ENCODE data around the gene PACSIN2.
A peak's percentile ranks its signal among the peaks of the same experiment; 100 is the strongest.

The PACSIN2 gene

DNA sequence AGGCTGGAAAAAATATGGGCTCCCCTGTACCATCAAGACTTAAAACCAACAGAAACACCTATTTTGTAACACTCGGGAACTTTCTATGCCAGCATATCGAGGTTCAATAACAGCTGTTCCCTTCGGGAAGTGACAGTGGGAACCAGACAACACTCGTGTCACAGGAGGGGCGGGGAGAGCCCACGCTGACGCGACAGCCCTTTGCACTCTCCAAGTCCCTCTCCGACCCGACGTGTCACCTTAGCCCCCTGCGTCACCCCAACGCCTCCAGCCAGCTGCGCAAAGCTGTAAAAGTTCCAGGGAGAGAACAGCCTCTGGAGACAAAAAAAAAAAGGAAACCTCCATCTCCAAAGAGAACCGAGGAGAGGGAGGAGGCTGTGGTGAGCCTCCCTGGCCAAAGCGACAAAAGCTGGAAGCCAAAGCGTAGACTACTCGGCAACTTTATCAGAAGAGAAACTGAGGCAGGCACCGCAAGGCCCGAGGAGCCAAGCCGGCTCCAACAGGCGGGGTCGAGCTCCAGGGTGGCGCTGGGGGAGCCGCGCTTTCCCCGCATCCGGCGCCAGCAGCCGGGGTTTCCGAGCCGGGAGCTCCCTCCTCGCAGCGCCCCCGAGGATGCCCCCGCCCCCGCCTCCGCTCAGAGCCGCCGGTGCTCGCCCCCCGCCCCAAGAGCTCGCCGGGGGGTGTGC, 158.6 kb downstream of the PACSIN2 start:
- peak; percentile 28 for DNase-seq

DNA sequence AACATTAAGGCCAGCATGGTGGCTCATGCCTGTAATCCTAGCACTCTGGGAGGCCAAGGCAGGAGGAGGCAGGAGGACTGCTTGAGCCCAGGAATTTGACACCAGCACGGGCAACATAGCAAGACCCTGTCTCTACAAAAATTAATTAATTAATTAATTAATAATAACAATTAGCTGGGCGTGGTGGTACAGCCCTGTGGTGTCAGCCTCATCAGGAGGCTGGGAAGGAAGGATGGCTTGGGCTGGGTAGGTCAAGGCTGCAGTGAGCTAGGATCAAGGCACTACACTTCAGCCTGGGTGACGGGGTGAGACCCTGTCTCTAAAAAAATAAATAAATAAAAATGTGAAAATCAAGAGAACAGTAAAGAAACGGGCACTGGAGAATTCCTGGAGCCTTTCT, 159.2 kb downstream of the PACSIN2 start:
- no peak for DNase-seq

DNA sequence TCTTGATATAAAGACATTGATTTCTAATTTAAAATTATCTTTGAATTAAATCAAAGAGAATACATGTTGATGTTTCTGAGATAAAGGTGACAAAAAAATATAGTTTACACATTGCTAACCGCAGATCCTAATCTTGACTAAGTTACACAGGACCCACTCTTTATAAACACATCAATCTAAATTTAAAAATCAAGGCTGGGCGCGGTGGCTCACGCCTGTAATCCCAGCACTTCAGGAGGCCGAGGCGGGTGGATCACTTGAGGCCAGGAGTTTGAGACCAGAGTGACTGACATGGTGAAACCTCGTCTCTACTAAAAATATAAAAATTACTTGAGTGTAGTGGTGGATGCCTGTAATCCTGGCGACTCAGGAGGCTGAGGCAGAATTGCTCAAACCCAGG, 159.7 kb downstream of the PACSIN2 start:
- DNase-seq: no peak

DNA sequence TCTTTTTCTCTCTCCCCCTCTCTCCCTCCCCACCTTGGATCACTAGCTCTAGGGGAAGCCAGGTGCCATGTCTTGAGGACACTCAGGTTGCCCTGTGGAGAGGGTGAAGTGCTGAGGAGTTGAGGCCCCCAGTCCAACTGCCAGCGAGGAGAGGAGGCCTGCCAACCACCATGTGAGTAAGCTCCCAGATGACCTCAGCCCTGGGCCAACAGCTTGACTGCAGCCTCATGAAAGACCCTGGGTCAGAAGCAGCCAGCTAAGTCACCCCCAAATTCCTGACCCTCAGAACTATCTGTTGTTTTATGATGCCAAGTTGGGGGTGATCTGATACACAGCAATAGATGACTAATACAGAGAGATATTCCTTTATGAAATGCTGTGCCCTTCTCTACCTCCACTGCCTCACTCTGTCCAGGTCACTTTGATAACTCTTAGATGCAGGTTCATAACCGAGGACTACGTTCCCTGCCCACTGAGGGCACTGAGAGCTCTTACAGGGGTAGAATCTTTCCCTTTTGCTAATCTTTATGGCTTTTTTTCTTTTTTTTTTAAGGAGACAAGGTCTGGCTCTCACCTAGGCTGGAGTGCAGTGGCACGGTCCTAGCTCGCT, 165.9 kb downstream of the PACSIN2 start:
- no peak for DNase-seq

DNA sequence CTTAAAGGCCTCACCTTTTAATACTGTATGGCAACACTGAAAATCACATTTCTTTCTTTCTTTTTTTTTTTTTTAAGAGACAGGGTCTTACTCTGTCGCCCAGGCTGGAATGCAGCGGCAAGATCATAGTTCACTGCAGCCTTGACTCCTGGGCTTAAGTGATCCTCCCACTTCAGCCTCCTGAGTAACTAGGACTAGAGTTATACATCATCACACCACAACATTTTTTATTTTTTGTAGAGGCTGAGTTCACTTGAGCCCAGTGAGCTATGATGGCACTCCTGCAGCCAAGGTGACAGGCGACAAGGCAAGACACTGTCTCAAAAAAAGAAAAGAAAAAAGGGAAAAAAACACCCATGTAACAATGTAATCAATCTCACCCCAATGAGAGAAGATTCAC, 167.8 kb downstream of the PACSIN2 start:
- DNase-seq: no peak

DNA sequence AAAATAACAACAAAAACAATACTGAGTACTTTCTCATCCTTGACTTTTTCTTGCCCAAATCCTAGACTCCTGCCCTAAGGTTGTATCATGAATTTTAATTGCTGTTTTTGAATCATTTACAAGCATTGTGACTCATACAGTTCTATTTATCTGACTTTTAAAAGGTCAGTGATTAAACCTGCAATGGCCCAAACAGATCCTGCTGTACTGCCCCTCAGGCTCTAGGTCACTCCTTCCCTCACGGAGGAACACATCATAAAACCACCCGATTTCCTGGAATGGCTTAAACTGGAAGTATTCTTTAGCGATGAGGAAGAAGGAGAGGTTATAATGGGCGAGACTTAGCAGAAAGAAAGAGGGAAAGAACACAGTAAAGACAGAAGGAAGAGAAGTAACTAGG, 170.2 kb downstream of the PACSIN2 start:
- DNase-seq: no peak

DNA sequence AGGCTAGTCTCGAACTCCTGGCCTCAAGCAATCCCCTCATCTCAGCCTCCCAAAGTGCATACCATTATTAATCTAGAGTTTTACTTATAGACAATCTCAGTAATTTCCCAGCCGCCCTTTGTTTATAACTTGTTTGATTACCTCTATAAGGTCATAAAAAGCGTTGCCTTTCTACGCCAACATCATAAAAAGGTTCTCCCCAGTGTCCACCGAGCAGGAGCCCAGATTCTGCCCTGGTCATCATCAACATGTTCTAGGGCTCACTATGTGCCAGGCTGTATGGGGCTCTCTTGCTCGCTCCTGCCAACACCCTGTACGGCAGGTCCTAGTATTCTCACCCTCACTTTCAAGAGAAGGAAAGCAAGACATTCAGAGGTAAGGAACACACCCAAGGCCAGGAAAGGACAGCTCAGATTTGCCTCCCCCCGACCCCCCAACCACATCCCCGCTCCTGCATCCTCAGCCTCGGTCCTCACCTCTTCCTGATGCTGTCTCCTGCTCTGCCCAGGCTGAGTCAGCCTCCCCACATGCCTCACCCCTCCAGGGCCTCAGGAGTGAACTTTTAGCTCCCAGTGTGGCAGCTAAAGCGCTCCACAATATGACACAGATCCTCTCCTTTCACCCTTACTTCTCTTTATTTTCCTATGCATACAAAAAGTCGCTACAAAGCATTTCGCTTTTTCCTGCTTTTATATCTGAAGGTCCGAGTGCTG, 172.1 kb downstream of the PACSIN2 start:
- DNase-seq: no peak

DNA sequence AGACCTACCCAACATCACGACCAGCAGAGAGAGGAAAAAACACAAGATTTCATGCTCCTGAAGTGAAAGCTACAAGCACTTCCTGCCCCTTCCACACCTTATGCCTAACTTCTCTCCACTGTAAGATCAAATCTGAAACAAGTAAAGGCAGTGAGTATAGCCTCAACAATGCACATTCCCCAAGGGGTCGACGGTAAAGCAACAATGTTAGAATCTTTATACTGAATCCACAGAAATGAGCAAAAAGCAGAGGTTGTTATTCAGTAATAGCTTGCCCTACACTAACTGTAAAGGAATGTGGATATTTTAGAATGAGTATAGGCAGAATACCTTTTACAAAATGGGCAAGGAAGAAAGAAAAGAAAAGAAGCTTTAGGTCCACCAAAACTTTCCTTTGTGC, 173.5 kb downstream of the PACSIN2 start:
- peak; percentile 69 for DNase-seq

DNA sequence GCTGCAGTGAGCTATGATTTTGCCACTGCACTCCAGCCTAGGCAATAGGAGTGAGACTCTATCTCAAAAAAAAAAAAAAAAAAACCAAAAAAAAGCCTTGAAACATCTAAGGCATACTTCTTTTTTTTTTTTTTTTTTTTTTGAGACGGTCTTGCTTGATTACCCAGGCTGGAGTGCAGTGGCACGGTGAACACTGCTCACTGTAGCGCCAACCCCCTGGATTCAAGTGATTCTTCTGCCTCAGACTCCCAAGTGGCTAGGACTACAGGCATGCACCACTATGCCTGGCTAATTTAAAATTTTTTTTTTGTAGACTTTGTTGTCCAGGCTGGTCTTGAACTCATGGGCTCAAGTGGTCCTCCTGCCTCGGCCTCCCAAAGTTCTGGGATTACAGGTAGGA, 177.4 kb downstream of the PACSIN2 start:
- no peak for DNase-seq

DNA sequence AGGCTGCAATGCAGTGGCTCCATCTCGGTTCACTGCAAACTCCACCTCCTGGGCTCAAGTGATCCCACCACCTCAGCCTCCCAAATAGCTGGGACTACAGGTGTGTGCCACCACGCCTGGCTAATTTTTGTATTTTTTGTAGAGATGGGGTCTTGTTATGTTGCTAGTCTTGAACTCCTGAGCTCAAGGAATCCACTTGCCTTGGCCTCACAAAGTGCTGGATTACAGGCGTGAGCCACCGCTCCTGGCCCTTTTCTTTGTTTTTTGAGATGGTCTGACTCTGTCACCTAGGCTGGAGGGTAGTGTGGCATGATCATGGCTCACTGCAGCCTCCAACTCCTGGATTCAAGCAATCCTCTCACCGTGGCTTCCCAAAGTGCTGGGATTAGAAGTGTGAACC, 178.9 kb downstream of the PACSIN2 start:
- DNase-seq: no peak

DNA sequence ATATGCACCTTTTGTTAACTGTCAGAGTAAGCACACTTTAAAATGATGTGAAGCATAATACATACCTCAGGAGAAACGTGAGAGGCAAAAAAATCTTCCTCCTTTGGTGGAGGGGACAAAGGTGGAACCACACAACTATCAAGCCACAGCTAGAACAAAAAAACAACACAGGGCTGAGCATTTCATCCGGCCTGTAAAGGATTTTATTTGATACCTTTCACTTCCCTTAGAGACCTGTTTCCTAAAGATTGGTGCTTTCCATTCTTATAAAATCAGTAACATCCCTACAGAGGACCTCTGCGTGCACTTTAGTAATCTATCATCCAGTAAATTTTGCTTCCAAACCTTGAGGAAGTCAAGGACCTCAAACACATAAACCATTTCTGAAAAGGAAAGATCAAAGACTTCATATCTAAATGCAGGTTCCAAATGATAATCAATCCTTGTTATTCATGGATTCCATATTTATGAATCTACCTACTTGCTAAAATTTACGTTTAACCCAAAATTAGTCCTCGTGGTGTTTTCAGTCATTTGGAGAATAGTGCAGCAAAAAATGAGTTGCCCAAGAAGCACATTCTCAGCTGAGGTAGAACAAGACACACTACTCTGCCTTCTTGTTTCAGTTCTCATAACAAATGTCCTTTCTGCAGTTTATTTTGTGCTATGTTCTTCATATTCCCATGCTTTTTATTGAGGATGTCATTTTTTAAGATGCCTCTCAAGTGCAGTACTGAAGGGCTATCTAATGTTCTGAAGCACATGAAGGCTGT, 180.6 kb downstream of the PACSIN2 start:
- no peak for DNase-seq

DNA sequence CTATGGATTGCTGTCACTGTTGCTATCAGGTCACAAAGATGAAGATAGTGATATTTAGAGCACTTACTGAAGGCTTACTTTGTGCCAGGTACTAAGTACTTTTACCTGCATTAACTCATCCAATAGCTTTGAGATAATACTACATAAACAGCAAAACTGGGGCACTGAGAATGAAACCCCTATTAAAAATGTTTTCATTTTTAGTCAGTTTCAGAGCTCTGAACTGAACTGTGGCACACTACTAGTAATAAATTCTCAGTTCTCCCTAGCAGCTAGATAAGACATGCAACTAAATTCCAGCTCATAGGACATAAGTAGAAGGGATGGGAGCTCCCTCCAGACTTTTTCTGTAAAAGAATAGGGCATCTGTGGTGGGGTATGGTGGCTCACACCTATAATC, 181.8 kb downstream of the PACSIN2 start:
- DNase-seq: no peak

DNA sequence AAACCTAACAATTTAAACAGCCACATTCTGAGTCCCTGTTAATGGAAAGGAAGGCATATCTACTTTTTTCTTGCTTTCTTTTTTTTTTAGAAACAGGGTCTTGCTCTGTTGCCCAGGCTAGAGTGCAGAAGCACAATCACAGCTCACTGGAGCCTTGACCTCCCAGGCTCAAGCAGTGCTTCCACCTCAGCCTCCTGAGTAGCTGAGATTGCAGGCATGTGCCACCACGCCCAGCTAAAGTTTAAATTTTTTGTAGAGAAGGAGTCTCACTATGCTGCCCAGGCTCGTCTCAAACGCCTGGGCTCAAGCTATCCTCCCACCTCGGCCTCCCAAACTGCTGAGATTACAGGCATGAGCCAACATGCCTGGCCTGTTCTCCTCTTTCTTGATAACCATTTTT, 183.2 kb downstream of the PACSIN2 start:
- DNase-seq: no peak

DNA sequence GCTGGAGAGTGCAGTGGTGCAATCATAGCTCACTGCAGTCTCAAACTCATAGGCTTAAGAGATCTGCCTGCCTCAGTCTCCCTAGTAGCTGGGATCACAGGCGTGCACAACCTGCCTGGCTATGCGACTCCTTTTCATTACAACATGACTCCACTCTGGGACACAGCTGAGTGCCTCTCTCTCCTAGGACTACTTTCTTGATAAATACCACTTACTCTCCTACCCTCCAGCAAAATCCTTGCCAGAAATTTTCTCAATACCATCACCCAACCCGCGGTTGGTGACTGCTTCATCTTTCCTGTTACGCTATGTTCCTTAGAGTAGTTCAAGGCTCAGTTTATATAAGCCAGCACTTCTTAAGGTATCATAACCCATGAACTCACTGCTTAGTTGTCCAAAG, 184.8 kb downstream of the PACSIN2 start:
- DNase-seq: no peak

DNA sequence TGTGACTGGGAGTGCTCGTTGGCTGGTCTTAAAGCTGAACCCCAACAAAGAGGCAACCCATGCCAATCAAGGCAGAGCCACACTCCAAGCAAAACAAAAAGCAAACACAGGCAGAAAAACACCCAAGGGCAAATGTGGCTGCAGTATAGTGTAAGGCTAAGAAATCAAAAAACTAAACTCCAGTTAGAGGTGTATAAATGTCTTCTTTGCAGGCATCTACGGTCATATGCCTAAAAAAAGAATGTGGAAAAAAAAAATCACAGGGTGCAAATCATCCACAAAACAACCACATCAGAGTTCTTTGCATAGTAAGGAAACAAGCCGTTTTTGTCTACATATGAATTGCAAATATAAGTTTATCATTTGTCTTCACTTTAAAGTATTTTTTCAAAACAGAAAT, 185.6 kb downstream of the PACSIN2 start:
- no peak for DNase-seq

DNA sequence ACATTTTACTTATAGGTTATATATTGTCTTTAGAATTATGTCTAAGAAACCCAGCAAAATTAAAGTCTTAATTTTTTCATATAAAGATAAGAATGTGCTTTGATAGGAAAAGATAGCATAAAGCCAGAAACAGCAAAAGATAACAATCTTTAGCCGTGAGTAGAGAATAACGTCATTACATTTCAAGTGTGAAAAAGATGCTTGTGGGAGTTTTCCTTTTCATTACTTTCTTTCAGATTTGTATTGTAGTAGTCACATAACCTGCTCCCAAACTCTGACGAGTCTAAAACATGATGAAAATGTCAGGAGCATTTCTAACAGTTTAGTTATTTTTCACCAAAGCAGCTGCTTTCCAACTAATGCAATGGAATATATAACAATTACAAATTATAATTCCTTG, 189.2 kb downstream of the PACSIN2 start:
- DNase-seq: no peak

DNA sequence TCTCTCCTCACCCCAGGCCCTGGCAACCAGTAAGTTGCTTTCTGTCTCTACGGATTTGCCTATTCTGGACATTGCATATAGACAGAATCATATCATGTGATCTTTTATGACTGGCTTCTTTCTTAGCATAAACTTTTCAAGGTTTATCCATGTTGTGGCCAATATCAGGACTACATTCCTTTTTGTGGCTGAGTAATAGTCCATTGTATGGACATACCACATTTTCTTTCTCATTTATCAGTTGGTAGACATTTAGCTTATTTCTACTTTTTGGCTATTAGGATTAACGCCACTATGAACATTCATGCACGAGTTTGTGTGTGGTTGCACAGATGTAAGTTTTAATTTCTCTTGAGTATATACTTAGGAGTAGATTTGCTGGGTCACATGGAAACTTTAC, 193.6 kb downstream of the PACSIN2 start:
- no peak for DNase-seq

DNA sequence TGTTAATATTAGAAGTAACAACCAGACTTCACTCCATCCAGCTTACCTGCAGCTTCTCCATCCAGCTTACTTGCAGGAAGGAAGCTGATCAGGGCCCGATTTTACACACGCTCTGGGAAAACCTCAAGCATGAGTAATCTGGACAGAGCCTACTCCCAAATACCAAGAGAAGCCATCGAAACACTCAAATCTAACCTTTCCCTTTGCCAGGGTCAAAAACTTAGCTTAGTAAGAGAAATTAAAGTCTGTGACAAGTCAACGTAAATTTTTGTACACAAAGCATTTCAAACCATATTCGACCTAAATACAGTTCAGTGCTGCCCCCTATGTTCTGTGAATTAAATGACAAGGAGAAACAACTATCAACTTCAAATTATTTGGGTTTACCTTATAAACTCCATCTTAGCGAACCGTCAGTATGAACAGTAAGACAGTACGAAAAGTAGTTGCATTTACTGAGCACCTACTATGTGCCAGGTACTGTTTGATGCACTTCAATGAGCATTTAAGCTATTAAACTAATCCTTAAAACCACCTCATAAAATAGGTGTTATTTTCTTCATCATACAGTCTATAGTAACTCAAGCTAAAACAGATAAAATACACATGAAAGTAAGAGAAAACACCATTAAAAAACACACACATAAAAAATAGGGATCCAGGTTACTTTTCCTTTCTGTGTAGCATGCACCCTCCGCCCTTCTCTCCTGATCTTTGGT, 194.7 kb downstream of the PACSIN2 start:
- peak; percentile 31 for DNase-seq

All from fibroblast of skin of abdomen (primary cell).